Activated B cell treated with CpG ODN at 0.5 μM for 24 hours (primary cell): Measurements from ENCODE around the gene GRIA4. TPM values are rescaled to one million over a fixed set of nuclear protein-coding genes. Genes with fewer than 3 reads are reported as not detected.

Experiments
- ATAC-seq: fragments of 200-7000 bp; cut with Tn5 transposase; one replicate; pipeline ENCODE4 v1.10.0; 2021; ENCODE audit warnings: low read depth, mild to moderate bottlenecking, moderate library complexity
- CTCF ChIA-PET: fragments of 350-600 bp; sonication (Branson Sonifier 250); formaldehyde crosslinking; loops from one replicate; lab custom pipeline; 2021; ENCODE audit warnings: antibody characterized with exemption; lab: Charles Lee
- POLR2A ChIA-PET: fragments of 350-600 bp; sonication (Branson Sonifier 250); formaldehyde crosslinking; loops from one replicate; lab custom pipeline; 2021; ENCODE audit warnings: antibody characterized with exemption; lab: Charles Lee
- DNase-seq: peaks from one replicate; pipeline ENCODE4 v3.0.0; 2022
- H3K27ac Mint-ChIP-seq: one replicate; pipeline ENCODE4 v1.8.0; 2020; ENCODE audit warnings: mixed read lengths
- H3K27me3 Mint-ChIP-seq: one replicate; pipeline ENCODE4 v1.8.0; 2021; ENCODE audit warnings: mixed read lengths
- H3K36me3 Mint-ChIP-seq: one replicate; pipeline ENCODE4 v1.8.0; 2021; ENCODE audit warnings: low read depth, mixed read lengths
- H3K4me1 Mint-ChIP-seq: one replicate; pipeline ENCODE4 v1.8.0; 2021; ENCODE audit warnings: mixed read lengths
- H3K4me3 Mint-ChIP-seq: one replicate; pipeline ENCODE4 v1.8.0; 2020; ENCODE audit warnings: mild to moderate bottlenecking, mixed read lengths
- H3K9me3 Mint-ChIP-seq: one replicate; pipeline ENCODE4 v1.8.0; 2020; ENCODE audit warnings: mixed read lengths
- intact Hi-C: fragments of 100-400 bp; cut with micrococcal nuclease; formaldehyde crosslinking; loops from one replicate; pipeline ENCODE4 v1.15.1; 2024
- total RNA-seq: library from RNA; stranded (reverse); gene quantifications from 2 replicates; pipeline ENCODE4 v1.2.3, GENCODE V29; 2022
- TF ChIP-seq, protein P1 (sequence below): fragments of 200-600 bp; IDR thresholded peaks from one replicate; pipeline ENCODE4 v1.8.0; 2022; ENCODE audit warnings: antibody characterized with exemption, mild to moderate bottlenecking

Gene GRIA4
- total RNA-seq, 1 donor from 2014 or later: not detected

DNA sequence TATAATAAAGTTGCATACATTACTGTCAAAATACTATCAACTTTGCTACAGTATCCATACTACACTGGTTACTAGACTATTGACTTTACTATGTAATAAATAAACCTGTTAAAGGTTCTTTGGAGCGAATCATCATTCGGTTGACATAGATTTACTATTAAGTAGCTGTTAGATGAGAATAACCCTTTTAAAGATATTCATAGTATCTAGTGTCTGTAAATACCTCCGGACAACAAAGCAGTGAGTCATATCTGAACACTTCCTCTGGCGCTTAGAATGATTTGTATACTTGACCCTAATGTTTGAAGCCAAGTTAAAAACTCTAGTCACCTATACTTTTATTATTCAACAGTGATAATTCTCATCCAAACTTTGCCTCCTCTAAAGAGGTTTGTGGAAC, 327.5 kb downstream of the GRIA4 start:
- H3K27ac Mint-ChIP-seq: no peak overlapping the region
- H3K36me3 Mint-ChIP-seq: no peaks in the 10 kb centered on the region
- H3K4me1 Mint-ChIP-seq: no peaks in the 10 kb centered on the region
- TF ChIP-seq, protein P1, sequence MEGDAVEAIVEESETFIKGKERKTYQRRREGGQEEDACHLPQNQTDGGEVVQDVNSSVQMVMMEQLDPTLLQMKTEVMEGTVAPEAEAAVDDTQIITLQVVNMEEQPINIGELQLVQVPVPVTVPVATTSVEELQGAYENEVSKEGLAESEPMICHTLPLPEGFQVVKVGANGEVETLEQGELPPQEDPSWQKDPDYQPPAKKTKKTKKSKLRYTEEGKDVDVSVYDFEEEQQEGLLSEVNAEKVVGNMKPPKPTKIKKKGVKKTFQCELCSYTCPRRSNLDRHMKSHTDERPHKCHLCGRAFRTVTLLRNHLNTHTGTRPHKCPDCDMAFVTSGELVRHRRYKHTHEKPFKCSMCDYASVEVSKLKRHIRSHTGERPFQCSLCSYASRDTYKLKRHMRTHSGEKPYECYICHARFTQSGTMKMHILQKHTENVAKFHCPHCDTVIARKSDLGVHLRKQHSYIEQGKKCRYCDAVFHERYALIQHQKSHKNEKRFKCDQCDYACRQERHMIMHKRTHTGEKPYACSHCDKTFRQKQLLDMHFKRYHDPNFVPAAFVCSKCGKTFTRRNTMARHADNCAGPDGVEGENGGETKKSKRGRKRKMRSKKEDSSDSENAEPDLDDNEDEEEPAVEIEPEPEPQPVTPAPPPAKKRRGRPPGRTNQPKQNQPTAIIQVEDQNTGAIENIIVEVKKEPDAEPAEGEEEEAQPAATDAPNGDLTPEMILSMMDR: no peak
- H3K4me3 Mint-ChIP-seq: no peak overlapping the region
- ChIA-PET CTCF (no interaction called here), POLR2A (no interaction called here)
- intact Hi-C loops: no loop called here
- H3K9me3 Mint-ChIP-seq: no peaks in the 10 kb centered on the region
- H3K27me3 Mint-ChIP-seq: no peaks in the 10 kb centered on the region
- ATAC-seq: no peak
- DNase-seq: no peak

DNA sequence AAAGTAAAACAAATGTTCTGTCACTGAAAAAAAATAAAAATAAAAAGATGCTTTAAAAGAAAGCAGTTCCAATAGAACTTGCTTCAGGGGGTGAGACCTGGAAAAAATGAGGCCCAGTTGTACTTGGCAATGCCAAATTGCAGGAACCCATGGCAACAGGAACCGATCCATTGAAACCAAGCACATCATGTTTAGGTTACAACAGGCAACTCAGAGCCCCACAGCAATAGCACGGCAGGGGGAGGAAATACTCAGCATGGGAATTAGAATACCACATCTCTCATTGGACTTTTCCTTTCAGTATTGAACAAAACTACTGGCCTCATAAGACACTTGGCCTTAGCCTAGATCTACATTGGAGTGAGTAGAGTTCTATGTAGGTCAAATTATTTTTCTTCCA, 327.9 kb downstream of the GRIA4 start:
- H3K36me3 Mint-ChIP-seq: no peaks in the 10 kb centered on the region
- no peaks in the 10 kb centered on the region for H3K27me3 Mint-ChIP-seq
- intact Hi-C loops: no loop called here
- no peak overlapping the region for H3K4me3 Mint-ChIP-seq
- ATAC-seq (no peak), DNase-seq (no peak)
- ChIA-PET POLR2A (no interaction called here), CTCF (no interaction called here)
- H3K4me1 Mint-ChIP-seq: no peaks in the 10 kb centered on the region
- TF ChIP-seq, protein P1: no peak
- H3K27ac Mint-ChIP-seq: no peak overlapping the region
- no peaks in the 10 kb centered on the region for H3K9me3 Mint-ChIP-seq

DNA sequence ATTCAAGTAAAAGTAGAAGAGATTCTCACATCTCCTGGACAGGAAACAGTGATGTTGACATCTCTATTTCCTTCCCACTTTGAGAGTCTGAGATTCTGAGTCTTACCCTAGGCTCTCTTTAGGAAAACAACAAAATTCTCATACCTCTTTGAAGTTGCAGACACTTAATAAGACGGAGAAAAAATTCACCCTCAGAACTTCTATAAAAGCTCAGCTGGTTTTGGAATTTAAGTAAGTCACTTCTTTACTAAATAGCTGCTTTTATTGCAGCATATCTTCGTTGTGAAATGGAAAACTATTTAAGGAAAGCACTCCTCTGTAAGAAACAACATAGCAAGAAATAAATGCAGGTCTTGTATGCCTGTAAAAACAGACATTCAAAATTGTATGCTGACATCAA, 333.0 kb downstream of the GRIA4 start:
- POLR2A ChIA-PET: no interaction called here
- Mint-ChIP-seq H3K36me3 (no peaks in the 10 kb centered on the region), H3K4me3 (no peak overlapping the region), H3K27ac (no peak overlapping the region), H3K27me3 (no peaks in the 10 kb centered on the region), H3K4me1 (no peaks in the 10 kb centered on the region), H3K9me3 (no peaks in the 10 kb centered on the region)
- ATAC-seq: no peak
- CTCF ChIA-PET: no interaction called here
- DNase-seq: no peak
- intact Hi-C loops: no loop called here
- TF ChIP-seq, protein P1: no peak

DNA sequence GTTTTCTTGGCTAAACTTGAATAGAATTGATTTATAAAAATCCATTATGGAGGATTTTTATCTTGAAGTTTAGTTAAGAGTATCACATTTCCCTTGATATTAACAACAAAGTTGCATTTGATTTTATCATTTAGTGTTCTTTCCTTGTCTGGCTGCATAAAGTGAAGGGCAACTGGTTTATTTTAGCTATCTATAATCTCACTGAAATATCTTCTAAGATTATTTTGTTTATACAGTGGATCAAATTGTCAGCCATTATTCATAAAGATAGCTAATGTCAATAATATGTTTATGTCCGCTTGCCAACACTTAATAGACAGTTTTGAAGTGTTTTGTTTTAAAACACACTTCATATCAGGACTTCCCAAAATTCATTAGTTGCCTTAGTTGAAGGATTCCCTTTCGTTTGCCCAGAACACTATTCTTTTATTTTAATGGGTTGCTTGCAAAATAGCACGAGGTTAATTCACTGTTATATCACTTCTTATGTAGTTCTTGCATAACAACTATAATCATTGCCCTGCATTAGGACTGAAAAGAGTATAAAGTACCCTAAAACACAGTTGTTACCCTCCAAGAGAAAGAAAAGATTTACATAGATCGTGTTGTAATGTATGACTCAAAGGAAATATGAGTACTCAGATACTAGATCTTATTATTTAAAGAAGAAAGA, 339.2 kb downstream of the GRIA4 start:
- ATAC-seq (no peak), DNase-seq (no peak)
- TF ChIP-seq, protein P1: no peak
- intact Hi-C loops: no loop called here
- Mint-ChIP-seq H3K36me3 (no peaks in the 10 kb centered on the region), H3K4me3 (no peak overlapping the region), H3K27ac (no peak overlapping the region), H3K27me3 (no peaks in the 10 kb centered on the region), H3K4me1 (no peaks in the 10 kb centered on the region), H3K9me3 (no peaks in the 10 kb centered on the region)
- ChIA-PET POLR2A (no interaction called here), CTCF (no interaction called here)

DNA sequence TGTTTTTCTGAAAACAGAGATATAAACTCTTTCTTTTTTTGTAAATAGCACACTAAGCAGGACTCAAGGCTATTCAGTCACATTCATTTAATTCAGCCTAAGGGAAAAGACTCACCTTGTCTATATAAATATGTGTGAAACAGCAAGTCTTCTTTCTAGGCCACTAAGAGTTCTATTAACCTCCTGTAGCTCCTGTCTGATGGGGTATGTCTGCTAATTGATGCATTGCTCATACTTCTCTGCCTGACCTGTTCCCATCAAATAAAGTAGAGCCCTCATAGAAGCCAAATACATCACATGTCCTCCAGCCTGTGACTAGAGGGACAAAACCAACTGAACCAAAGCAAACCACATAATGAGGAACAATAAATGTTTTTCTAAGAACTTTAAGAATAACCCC, 344.0 kb downstream of the GRIA4 start:
- peaks cover 6% of the 10 kb centered on the region for H3K9me3 Mint-ChIP-seq
- CTCF ChIA-PET: no interaction called here
- intact Hi-C loops: no loop called here
- H3K27ac Mint-ChIP-seq: no peak overlapping the region
- H3K36me3 Mint-ChIP-seq: no peaks in the 10 kb centered on the region
- POLR2A ChIA-PET: no interaction called here
- no peaks in the 10 kb centered on the region for H3K27me3 Mint-ChIP-seq
- no peak for ATAC-seq
- H3K4me3 Mint-ChIP-seq: no peak overlapping the region
- H3K4me1 Mint-ChIP-seq: no peaks in the 10 kb centered on the region
- DNase-seq: no peak
- TF ChIP-seq, protein P1: no peak
